ENCODE results near the gene NR3C2. TPM values are rescaled to one million over a fixed set of nuclear protein-coding genes. Genes with fewer than 3 reads are reported as not detected.
A peak's percentile ranks its signal among the peaks of the same experiment; 100 is the strongest.

Gene NR3C2
- polyA plus RNA-seq, 1 donor: 20.4 TPM

GRCh38 chr4:148302416-148302815, 139.8 kb downstream of the NR3C2 start:
- DNase-seq: no peak

- DNase-seq: no peak
Measured at GRCh38 chr4:148300877-148301276, 141.3 kb downstream of the NR3C2 start.

- no peak for DNase-seq
Measured at GRCh38 chr4:148299337-148299736, 142.9 kb downstream of the NR3C2 start.

DNA sequence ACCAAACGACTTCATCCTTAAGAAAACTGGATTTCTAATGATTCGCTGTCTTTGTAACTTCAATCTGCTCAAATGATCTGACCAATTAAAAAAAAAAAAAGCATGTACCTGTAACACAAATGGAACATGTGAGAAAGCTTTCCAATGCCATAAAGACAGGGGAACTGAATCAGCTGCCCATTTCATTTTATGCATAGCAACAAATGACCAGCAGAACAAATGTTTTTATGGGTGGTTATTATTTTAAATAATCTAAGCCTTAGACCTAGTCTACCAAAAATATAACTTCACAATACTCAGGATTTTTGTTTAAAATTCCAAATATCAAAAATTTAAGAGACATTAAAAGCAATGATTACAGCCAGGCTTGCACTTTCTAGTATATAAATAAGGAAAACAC, 145.7 kb downstream of the NR3C2 start:
- DNase-seq: no peak

DNA sequence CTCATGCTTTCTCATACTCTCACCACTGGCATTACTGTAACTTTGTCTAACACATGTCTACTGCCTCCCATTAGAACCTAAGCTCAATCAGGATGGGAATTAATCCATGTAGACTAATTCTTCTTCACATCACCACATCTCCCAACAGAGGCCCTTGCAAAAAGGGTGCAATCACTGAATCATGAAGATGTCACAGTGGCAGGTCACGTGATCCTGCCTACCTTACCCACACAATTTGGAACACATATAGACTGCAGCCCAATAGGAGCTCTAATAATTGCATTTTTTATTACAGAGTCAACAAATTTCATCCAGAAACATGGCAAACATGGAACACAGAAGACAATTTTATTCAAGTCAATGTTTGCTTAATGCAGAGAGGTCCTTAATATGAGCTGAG, 146.6 kb downstream of the NR3C2 start:
- no peak for DNase-seq

DNA sequence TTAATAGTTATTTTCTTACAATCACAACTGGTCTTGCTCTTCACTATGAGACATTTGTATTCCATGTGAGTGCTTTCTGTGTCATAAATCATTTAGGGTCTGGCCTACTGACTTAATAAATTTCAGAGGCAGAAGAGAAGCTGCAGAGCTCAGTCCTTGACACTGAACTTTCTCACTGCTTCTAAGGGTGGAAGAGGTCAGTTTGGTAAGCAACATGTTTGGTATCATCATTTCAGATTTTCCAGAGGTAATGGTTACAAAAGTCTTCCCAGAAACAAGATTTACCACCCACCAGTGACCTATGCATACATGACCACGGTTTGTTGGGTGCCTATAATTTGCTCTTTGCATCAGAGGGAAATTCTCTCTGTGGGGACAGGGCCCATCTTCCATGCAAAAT, 148.6 kb downstream of the NR3C2 start:
- no peak for DNase-seq

DNA sequence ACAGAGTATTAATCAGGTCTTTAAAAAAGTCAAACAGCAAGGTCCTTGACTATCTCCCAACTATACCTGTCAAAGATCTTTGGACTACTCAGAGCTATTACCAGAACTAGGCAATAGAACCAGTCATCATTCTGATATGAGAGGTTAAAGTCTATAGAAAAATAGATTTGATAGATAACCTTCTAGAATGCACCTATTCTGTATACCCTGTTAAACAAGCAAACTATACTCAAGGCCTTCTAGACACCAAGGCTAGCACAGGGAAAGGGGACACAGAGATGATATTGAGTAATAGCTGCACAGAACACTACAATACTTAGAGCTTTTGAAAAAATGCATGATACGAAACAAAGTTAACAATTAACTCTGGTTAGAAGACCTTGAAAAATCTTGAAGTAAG, 149.5 kb downstream of the NR3C2 start:
- DNase-seq: no peak

GRCh38 chr4:148289740-148290139, 152.5 kb downstream of the NR3C2 start:
- no peak for DNase-seq

DNA sequence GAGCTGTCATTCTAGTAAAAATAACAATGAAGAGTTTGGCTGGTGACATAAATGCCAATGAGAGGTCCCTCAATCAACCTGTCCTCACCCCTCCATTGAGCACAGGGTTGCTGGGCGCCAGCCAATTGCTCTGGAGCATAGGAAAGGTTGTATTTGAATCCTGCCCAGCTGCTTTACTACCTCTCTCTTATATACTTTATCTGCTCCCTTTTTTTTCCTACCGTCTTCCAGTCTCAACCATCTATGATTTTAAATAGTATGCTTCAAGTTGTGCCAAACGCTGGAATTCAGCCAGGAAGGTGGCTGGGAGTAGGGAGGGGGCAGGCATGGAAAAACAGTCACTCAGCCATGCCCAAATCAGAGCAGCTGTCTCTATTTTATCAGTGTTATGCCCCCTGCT, 153.8 kb downstream of the NR3C2 start:
- DNase-seq: peak; percentile 12

DNA sequence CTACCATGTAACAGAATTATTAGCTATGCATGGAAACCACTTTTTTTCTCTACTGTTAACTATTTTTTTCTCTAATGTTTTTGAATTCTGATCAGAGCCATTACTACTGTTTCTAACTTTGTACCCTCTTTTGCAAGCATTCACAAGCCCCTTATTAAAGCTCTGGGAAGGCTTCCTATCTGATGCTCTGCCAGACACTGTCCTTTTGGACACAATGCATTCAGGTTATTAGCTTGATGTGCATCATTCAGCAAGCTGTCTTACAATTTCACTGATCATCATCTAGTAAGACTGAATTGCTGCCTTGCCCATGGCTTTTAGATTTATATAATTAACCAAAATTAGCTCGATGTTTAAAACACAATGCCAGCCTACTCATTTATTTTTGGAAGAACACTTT, 155.1 kb downstream of the NR3C2 start:
- DNase-seq: no peak

DNA sequence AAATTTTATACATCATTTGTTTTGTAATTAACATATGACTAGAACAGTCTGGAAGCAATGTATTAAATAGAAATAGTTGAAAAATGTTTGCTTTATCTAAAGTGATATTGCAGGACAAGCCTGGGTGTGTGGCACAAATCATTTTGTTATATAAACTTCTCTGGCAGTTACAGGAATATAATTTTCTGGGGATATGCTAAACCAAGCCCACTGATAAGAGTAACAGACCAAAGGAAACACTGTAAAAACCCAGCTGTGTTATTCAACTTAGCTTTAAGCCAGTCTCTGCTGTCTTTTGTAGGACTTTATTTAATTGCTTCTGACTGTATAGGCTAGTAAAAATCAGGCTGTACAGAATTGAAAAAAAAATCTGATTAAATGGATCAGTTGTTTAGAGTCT, 156.2 kb downstream of the NR3C2 start:
- DNase-seq: no peak

- DNase-seq: no peak
Measured at GRCh38 chr4:148283665-148284064, 158.5 kb downstream of the NR3C2 start.

DNA sequence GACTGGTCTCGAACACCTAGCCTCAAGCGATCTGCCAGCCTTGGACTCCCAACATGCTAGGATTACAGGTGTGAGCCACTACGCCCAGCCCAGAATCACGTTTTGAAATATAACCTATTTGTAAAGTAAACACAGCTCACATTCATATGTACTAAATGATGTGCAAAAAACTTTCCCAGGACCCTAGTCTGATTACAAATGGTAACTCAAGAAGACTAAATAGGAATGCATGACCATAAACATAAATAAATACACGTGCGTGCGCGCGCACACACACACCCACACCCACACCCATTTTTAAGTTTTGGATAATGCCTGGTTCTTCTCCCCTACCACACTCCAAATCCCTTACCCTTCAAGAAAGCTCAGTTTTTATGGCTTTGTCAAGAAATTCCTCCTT, 163.9 kb downstream of the NR3C2 start:
- DNase-seq: no peak

- no peak for DNase-seq
Measured at GRCh38 chr4:148275266-148275665, 166.9 kb downstream of the NR3C2 start.

DNA sequence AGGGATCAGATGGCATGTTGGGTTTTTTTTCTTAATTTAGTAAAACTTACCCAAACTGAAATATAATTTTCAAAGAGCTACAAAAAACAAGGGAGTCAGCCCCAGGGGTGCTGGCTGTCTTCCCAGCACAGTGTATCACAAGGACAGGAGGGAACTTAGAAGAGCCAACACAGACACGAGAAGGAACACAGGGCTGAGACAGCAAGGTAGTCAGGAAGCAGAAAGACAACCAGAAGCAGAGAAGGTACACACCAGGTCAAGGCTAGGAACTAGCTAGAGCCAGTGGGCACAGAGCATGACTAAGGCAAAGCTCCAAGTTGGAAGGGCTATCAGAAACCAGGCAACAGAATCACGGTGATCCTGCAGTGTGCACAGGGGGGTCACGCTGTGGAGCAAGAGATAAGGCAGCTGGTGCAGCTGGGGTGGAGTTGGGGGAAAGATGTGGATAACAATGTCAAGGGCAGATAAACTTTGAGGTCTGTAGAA, 168.7 kb downstream of the NR3C2 start:
- no peak for DNase-seq

DNA sequence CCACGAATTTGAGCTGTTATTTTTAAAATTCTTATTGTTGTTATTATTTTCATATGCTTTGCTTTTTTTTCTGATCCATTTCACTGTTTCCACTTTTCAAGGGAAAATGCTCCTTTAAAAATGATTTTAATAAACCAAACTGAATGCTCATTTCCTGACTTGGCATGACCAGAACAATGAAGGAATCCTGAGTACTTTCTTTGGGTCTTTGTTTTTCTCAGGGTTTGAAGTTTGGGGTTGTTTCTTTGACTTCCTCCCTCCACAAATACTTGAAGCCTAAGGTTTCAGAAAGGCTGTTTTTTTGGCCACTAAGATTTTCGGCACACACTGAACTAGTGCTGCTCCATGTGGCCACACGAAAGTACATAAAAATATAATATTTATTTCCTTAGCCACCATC, 171.0 kb downstream of the NR3C2 start:
- no peak for DNase-seq

DNA sequence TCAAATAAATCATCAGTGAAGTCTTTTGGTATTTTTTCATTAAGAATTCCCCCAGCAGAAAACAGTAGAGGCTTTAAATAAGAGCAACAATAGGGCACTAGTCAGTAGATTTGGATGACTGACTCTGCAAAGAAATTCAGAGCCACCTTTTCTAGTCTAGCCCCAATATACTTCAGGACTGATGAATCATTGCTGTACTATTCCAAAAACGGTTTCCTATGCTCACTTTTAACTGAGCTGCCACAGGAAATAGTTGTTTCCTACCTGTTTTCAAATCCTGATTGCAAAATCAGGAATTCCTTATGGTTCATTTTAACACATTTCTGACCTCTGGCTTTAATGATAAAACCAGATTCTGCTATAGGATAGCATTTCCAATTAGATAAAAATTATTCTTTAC, 171.6 kb downstream of the NR3C2 start:
- no peak for DNase-seq

DNA sequence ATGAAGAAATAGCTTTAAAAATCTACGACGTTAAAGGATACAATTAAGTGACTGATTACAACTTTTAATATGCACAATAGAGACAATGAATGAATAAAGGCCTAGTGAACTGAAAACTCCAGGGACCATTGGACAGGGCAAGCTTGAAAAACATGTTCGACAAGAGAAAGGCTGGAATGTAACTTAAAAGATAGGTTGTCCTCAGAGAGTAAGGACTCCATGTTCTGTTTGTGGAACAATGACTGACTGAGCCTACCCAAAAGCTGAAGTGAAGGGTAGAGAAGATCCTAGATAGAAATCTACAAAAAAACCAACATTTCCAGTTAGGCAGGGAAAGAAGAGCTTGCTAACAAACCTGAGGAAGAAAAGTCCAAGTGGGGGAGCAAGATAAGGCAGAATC, 173.4 kb downstream of the NR3C2 start:
- DNase-seq: no peak

DNA sequence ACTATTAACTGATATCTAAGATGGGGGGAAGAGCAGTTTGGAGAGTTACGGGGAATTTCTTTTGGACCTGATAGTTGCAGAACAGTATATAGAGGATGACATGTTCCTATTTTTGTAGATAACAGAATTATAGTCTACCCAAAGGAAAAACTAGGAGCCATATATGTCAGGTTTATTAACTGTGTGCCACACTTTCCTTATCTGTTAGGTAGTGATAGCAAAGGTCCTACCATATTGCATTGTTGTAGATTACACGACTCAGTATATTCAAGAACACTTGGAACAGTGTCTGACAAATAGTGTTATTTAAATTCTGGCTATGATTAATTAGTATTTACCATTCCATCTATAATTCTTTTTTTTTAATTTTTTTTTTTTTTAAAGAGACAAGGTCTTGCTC, 175.3 kb downstream of the NR3C2 start:
- no peak for DNase-seq

DNA sequence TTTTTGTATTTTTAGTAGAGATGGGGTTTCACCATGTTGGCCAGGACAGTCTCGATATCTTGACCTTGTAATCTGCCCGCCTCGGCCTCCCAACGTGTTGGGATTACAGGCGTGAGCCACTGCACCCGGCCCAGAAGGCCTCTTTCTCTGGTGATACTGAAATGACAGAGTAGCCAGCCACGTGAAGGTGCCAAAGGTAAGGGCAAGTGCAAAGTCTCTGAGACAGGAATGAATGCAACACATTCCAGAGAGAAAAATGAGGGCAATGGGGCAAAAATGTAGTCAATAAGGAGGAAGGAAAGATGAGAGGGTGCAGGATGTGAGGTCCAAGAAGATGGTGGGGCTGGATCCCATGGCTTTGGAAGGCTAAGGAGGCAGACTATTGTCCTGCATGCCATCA, 176.0 kb downstream of the NR3C2 start:
- no peak for DNase-seq

DNA sequence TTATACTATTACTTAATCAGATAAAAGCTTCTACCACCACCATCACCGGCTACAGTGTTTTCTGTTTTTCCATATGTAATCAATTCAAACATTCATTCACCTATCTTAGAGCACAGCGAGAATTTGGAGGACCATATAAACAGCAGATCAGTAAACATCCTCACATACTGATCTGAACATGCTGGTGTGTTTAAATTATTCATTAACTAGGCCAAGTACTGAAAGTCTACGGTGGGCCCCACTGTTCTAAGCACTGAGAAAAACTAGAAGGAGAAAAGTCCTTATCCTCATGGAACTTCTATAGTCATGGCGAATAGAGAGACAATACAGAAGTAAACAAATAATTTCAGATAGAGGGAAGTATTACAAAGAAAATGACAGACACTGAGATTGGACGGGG, 176.6 kb downstream of the NR3C2 start:
- no peak for DNase-seq

DNA sequence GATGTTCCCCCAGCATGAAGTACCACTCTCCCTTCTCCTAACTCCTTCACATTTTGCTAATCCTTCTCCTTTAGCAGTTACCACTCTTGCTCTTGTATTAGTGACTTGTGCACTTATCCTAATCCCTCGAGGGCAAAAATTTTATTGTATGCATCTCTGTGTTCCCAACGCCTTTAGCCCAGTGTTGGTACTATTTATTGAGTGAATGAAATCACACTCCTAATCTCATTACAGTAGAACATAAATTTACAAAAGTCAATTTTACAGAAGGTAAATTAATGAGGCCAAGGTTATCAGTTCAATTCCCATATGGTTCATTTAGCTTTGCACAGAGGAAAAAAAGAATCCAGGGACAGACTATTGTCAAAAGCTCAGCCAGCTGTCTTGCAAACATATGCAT, 178.4 kb downstream of the NR3C2 start:
- DNase-seq: no peak

GRCh38 chr4:148263127-148263526, 179.1 kb downstream of the NR3C2 start:
- DNase-seq: no peak

DNA sequence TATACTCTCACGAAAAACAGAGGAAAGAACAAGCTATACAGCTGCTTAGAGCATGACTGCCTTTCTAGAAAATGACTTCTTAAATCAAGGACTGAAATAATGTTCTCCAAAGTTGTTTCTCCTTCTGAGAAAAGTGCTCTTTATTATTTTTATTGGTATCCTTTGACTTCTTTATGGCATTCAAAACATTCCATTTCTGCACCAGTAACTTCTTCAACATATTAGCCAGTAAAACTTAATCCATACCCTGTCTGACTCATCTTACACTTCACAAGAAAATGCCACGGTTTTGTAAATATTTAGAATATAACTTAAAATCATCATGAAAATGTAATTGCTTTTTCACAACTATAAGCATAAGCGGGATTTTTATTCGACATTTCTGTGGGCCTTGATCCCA, 180.4 kb downstream of the NR3C2 start:
- DNase-seq: no peak

DNA sequence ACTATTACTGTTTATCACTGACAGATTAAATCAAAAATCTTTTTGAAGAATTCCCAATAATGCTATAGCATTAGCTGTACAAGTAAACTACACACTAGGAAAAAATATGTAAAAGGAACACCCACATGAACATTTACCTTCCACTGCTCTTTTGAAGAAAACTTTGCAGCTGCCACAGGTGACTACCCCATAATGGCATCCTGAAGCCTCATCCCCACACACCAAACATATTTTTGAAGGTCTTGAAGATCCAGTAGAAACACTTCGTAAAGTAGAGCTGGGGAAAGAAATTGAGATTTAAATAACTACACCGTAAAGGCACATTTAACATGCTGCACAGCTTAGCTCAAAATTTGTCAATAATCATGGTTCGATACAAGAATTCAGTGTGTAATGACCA, 182.4 kb downstream of the NR3C2 start:
- DNase-seq: no peak

- peak; percentile 73 for DNase-seq
Measured at GRCh38 chr4:148258535-148258934, 183.7 kb downstream of the NR3C2 start.

Data from hindlimb muscle (tissue), 1 donor.